HG03432 (cell line): ENCODE results near the gene FBXO31.
"Not testable (repeated sequence)": the region's sequence is repeated elsewhere in the genome, so short reads cannot be mapped to it uniquely, and the experiment has no call there.

ENCODE experiments used
- ATAC-seq: cut with Tn5 transposase; IDR thresholded peaks from one replicate; pipeline ENCODE4 v1.9.1; 2021; ENCODE audit warnings: mild to moderate bottlenecking, moderate library complexity; ENCODE audit not compliant: unreplicated experiment

Gene FBXO31

GRCh38 chr16:87344931-87345631, 38.5 kb downstream of the FBXO31 start:
- no peak for ATAC-seq

- ATAC-seq = no peak
Measured at GRCh38 chr16:87344165-87344930, 39.2 kb downstream of the FBXO31 start.

GRCh38 chr16:87343753-87344050, 39.9 kb downstream of the FBXO31 start:
- no peak for ATAC-seq

GRCh38 chr16:87342978-87343752, 40.4 kb downstream of the FBXO31 start:
- ATAC-seq = no peak

- no peak for ATAC-seq
Measured at GRCh38 chr16:87342504-87342903, 41.1 kb downstream of the FBXO31 start.

- ATAC-seq = no peak
Measured at GRCh38 chr16:87340198-87340597, 43.4 kb downstream of the FBXO31 start.

GRCh38 chr16:87339724-87340105, 43.9 kb downstream of the FBXO31 start:
- not testable (repeated sequence) for ATAC-seq

- ATAC-seq = no peak
Measured at GRCh38 chr16:87339086-87339723, 44.4 kb downstream of the FBXO31 start.

GRCh38 chr16:87338155-87338765, 45.3 kb downstream of the FBXO31 start:
- ATAC-seq = no peak

GRCh38 chr16:87337262-87337771, 46.3 kb downstream of the FBXO31 start:
- no peak for ATAC-seq

GRCh38 chr16:87336434-87337240, 46.9 kb downstream of the FBXO31 start:
- ATAC-seq = no peak

GRCh38 chr16:87335625-87336433, 47.7 kb downstream of the FBXO31 start:
- no peak for ATAC-seq

GRCh38 chr16:87334651-87335624, 48.6 kb downstream of the FBXO31 start:
- no peak for ATAC-seq

- ATAC-seq = no peak
Measured at GRCh38 chr16:87333581-87334331, 49.8 kb downstream of the FBXO31 start.

GRCh38 chr16:87333101-87333500, 50.5 kb downstream of the FBXO31 start:
- ATAC-seq = no peak

GRCh38 chr16:87332150-87332549, 51.4 kb downstream of the FBXO31 start:
- no peak for ATAC-seq

- ATAC-seq = no peak
Measured at GRCh38 chr16:87331241-87331801, 52.3 kb downstream of the FBXO31 start.
